Subcutaneous adipose tissue (tissue), 4 donors: ENCODE results near the gene LDB2. TPM values are rescaled to one million over a fixed set of nuclear protein-coding genes. Genes with fewer than 3 reads are reported as not detected.

Experiments used
- CTCF ChIP-seq: fragments of 450-650 bp; IDR thresholded peaks from one replicate; pipeline ENCODE4 v1.5.1; 2016; ENCODE audit warnings: low read depth, mild to moderate bottlenecking, control low read depth, antibody characterized with exemption, moderate library complexity
- total RNA-seq, 4 donors: library from RNA; depleted of rRNA; stranded (reverse); fragments of >200 nt; gene quantifications; one replicate each; pipeline ENCODE4 v1.1.0, GENCODE V29; 2016

The LDB2 gene
- total RNA-seq, 4 donors from 2014 or later: 19.0 to 122 (median 42.6) TPM

- TF ChIP-seq CTCF: no peak
Measured at GRCh38 chr4:16754104-16754503, 144.3 kb downstream of the LDB2 start.

GRCh38 chr4:16752150-16752549 is 146.3 kb downstream of the LDB2 start:
- no peak for TF ChIP-seq CTCF

GRCh38 chr4:16750882-16751642 is 147.4 kb downstream of the LDB2 start:
- no peak for TF ChIP-seq CTCF

GRCh38 chr4:16750216-16750615 is 148.2 kb downstream of the LDB2 start:
- TF ChIP-seq CTCF: no peak

GRCh38 chr4:16745887-16746286 is 152.6 kb downstream of the LDB2 start:
- no peak for TF ChIP-seq CTCF

- TF ChIP-seq CTCF: no peak
Measured at GRCh38 chr4:16745009-16745635, 153.3 kb downstream of the LDB2 start.

GRCh38 chr4:16741287-16741686 is 157.2 kb downstream of the LDB2 start:
- TF ChIP-seq CTCF: no peak
